PC-9 (cell line): ENCODE measurements around the gene AICDA. TPM values are rescaled to one million over a fixed set of nuclear protein-coding genes. Genes with fewer than 3 reads are reported as not detected.
"Not testable (repeated sequence)": the region's sequence is repeated elsewhere in the genome, so short reads cannot be mapped to it uniquely, and the experiment has no call there.

Experiments
- BruUV-seq: library from RNA; stranded (reverse); fragments of 400-500 nt; replicated peaks from 2 replicates; lab custom pipeline; 2021; lab: Mats Ljungman, UMichigan
- CTCF ChIA-PET: fragments of 300-600 bp; sonication (Branson Sonifier 250); formaldehyde crosslinking; loops from one replicate; lab custom pipeline; 2022; ENCODE audit warnings: antibody characterized with exemption; lab: Charles Lee
- POLR2A ChIA-PET: fragments of 300-600 bp; sonication (Branson Sonifier 250); formaldehyde crosslinking; loops from one replicate; lab custom pipeline; 2022; ENCODE audit warnings: antibody characterized with exemption; ENCODE audit not compliant: unreplicated experiment; lab: Charles Lee
- DNase-seq, 2 experiments: peaks; one replicate each; pipeline versions ENCODE4 v3.0.0 to v3.0.0-alpha.2; 2015 to 2022; ENCODE audit warnings: mixed read lengths in 1 of 2
- H2AFZ ChIP-seq: fragments of 200-600 bp; sonication (generic); 2 replicates; pipeline ENCODE4 v1.8.1; 2017; ENCODE audit warnings: antibody characterized with exemption
- H3F3A ChIP-seq: fragments of 200-600 bp; sonication (generic); 2 replicates; pipeline ENCODE4 v1.8.1; 2017; ENCODE audit warnings: antibody characterized with exemption, mild to moderate bottlenecking, low read depth; ENCODE audit not compliant: insufficient read depth
- H3K27ac ChIP-seq: fragments of 200-600 bp; sonication (generic); 2 replicates; pipeline ENCODE4 v1.6.1; 2016; ENCODE audit warnings: mixed run types
- H3K27me3 ChIP-seq: fragments of 200-600 bp; sonication (generic); 2 replicates; pipeline ENCODE4 v1.6.1; 2016; ENCODE audit warnings: low read depth, mixed run types; ENCODE audit not compliant: insufficient read depth
- H3K36me3 ChIP-seq: fragments of 200-600 bp; sonication (generic); 2 replicates; pipeline ENCODE4 v1.6.1; 2016; ENCODE audit warnings: low read depth, mixed run types
- H3K4me1 ChIP-seq: fragments of 200-600 bp; sonication (generic); replicated peaks from 2 replicates; pipeline ENCODE4 v1.6.1; 2016; ENCODE audit warnings: mixed run types; ENCODE audit not compliant: insufficient read depth
- H3K4me2 ChIP-seq: fragments of 200-600 bp; sonication (generic); 2 replicates; pipeline ENCODE4 v1.6.1; 2017; ENCODE audit warnings: mixed run types
- H3K4me3 ChIP-seq: fragments of 200-600 bp; sonication (generic); 2 replicates; pipeline ENCODE4 v1.6.1; 2016; ENCODE audit warnings: mixed run types
- H3K79me2 ChIP-seq: fragments of 200-600 bp; sonication (generic); 2 replicates; pipeline ENCODE4 v1.6.1; 2017; ENCODE audit warnings: low read depth, mixed run types
- H3K9me2 ChIP-seq: fragments of 200-600 bp; sonication (generic); 2 replicates; pipeline ENCODE4 v1.8.1; 2017; ENCODE audit warnings: mild to moderate bottlenecking; ENCODE audit not compliant: insufficient read depth
- H3K9me3 ChIP-seq: fragments of 200-600 bp; sonication (generic); 2 replicates; pipeline ENCODE4 v1.8.1; 2016; ENCODE audit warnings: low read depth; ENCODE audit not compliant: insufficient read depth
- H4K20me1 ChIP-seq: fragments of 200-600 bp; sonication (generic); 2 replicates; pipeline ENCODE4 v1.8.1; 2017; ENCODE audit not compliant: insufficient read depth
- CTCF ChIP-seq: fragments of 200-600 bp; sonication (generic); conservative IDR thresholded peaks from 2 replicates; pipeline ENCODE4 v1.6.1; 2017; ENCODE audit warnings: mixed run types, antibody characterized with exemption, mild to moderate bottlenecking, moderate library complexity
- EZH2 ChIP-seq: fragments of 200-600 bp; sonication (generic); IDR thresholded peaks from 2 replicates; pipeline ENCODE4 v1.8.0; 2017; ENCODE audit warnings: antibody characterized with exemption, low read depth
- intact Hi-C: fragments of 100-400 bp; cut with micrococcal nuclease; formaldehyde crosslinking; loops from one replicate; pipeline ENCODE4 v1.10.0; 2022; ENCODE audit not compliant: unreplicated experiment
- total RNA-seq: library from RNA; stranded (reverse); gene quantifications from 2 replicates; pipeline ENCODE4 v1.2.3, GENCODE V29; 2021

Gene AICDA
- total RNA-seq, 1 experiment from 2014 or later: not detected

GRCh38 chr12:8589679-8590078 is 23.0 kb downstream of the AICDA start:
- Histone ChIP-seq H3K9me2 (no peaks in the 10 kb centered on the region), H4K20me1 (no peaks in the 10 kb centered on the region), H3K36me3 (no peaks in the 10 kb centered on the region), H3K4me2 (no peak overlapping the region), H3F3A (no peaks in the 10 kb centered on the region), H3K4me3 (no peak overlapping the region), H2AFZ (no peak overlapping the region), H3K4me1 (no peaks in the 10 kb centered on the region), H3K79me2 (no peaks in the 10 kb centered on the region), H3K27ac (no peak overlapping the region), H3K27me3 (peaks cover 4% of the 10 kb centered on the region; the same call in 1 of the 2 replicates), H3K9me3 (no peaks in the 10 kb centered on the region)
- ChIA-PET CTCF (no interaction called here), POLR2A (no interaction called here)
- BruUV-seq: no TSS peak
- DNase-seq: no peak
- intact Hi-C loops: no loop called here
- TF ChIP-seq CTCF: no peak
- no peak for TF ChIP-seq EZH2

DNA sequence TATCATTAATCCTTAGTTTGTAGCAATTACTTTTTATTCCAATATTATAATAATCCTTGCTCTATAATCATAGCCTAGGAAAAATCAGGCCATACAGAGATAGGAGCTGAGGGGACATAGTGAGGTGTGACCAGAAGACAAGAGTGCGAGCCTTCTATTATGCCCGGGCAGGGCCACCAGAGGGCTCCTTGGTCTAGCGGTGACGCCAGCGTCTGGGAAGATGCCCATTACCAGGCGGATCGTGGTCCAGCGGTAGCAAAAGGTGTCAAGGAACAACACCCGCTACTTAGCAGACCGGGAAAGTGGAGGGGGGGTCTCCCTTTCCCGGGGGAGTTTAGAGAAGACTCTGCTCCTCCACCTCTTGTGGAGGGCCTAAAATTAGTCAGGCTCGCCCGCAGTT is 28.2 kb downstream of the AICDA start:
- H3K9me3 ChIP-seq, H3K9me2 ChIP-seq, POLR2A ChIA-PET, H3K4me1 ChIP-seq, H3K4me3 ChIP-seq, H3F3A ChIP-seq, intact Hi-C loops, H3K27ac ChIP-seq, H2AFZ ChIP-seq, CTCF ChIA-PET, H4K20me1 ChIP-seq, H3K36me3 ChIP-seq, H3K27me3 ChIP-seq, H3K4me2 ChIP-seq, H3K79me2 ChIP-seq, BruUV-seq, DNase-seq: not testable (repeated sequence)

GRCh38 chr12:8584004-8584403 is 28.7 kb downstream of the AICDA start:
- no peaks in the 10 kb centered on the region for H3F3A ChIP-seq

More at GRCh38 chr12:8584004-8584403, 28.7 kb downstream of the AICDA start:
- Histone ChIP-seq H2AFZ (no peak overlapping the region), H4K20me1 (no peaks in the 10 kb centered on the region), H3K79me2 (no peaks in the 10 kb centered on the region), H3K9me3 (no peaks in the 10 kb centered on the region; the same call in 1 of the 2 replicates), H3K9me2 (no peaks in the 10 kb centered on the region), H3K4me3 (no peak overlapping the region), H3K27me3 (peaks cover 7% of the 10 kb centered on the region; the same call in 1 of the 2 replicates), H3K4me2 (no peak overlapping the region), H3K36me3 (no peaks in the 10 kb centered on the region), H3K4me1 (no peaks in the 10 kb centered on the region), H3K27ac (no peak overlapping the region)
- no peak for DNase-seq
- ChIA-PET POLR2A (no interaction called here), CTCF (interaction anchor here (0.6 kb wide), 1 partner anchor 22 kb away, joined by 3 read pairs; no protein-coding TSS in a partner anchor)
- intact Hi-C loops: no loop called here
- no peak for TF ChIP-seq CTCF
- no peak for TF ChIP-seq EZH2
- BruUV-seq: no TSS peak
